Stimulated activated CD8-positive, alpha-beta memory T cell treated with anti-CD3 and anti-CD28 coated beads, Interleukin-7, amount 100 ng/mL, for 48 hours (primary cell): ENCODE measurements around the gene HIC1.

ENCODE experiments used
- DNase-seq, 2 donors: peaks; one replicate each; pipeline ENCODE4 v3.0.0-alpha.2; 2020; ENCODE audit warnings: low read depth in 1 of 2; ENCODE audit errors: extremely low read depth in 1 of 2

The HIC1 gene

DNA sequence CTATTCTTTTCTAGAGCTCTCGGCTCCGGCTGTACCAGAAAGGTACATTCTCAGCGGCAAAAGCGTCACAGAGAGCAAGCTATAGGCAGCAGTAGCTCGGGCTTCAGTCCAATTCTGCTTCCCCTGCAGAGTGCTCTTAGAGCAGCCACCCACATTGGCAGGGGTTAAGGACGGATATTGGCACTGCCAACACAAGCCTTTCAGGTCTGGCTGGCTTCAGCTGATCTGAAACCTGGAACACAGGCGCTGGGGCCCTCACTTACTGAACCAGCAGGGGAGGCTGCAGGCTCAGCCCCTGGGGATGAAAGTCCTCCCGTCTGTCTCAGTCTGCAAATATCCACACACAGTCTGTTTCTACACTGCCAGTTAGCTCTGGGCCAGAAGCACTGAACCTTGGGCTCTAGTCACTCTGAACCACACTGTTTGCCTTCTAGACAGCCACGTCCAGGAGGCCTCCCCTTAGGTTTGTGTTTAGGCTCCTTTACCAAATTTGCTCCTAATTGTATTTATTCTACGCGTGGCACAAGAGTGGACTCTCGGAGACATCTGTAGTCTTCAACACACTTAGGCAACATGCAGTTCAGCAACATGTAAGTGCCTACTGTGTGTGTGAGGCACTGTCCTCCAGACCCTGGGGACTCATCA, 40.1 kb downstream of the HIC1 start:
- DNase-seq, result no peak

DNA sequence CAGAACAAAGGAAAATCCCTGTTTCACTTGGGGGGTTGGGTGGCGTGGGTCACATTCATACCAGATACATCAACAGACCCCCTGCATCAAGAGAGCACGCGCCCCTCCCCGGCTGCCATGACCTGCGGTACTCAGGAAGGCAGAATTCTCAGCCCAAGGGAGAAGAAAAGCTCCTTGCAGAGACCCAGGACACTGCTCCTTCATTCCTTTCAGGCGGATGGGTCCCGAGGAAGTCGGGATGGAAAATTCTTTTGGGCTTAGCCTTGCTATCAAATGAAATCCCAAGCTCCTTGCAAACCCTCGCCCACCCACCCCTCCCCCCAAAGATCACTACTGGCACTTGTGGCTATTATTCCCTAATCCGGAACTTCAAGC, 40.6 kb downstream of the HIC1 start:
- DNase-seq, result no peak

DNA sequence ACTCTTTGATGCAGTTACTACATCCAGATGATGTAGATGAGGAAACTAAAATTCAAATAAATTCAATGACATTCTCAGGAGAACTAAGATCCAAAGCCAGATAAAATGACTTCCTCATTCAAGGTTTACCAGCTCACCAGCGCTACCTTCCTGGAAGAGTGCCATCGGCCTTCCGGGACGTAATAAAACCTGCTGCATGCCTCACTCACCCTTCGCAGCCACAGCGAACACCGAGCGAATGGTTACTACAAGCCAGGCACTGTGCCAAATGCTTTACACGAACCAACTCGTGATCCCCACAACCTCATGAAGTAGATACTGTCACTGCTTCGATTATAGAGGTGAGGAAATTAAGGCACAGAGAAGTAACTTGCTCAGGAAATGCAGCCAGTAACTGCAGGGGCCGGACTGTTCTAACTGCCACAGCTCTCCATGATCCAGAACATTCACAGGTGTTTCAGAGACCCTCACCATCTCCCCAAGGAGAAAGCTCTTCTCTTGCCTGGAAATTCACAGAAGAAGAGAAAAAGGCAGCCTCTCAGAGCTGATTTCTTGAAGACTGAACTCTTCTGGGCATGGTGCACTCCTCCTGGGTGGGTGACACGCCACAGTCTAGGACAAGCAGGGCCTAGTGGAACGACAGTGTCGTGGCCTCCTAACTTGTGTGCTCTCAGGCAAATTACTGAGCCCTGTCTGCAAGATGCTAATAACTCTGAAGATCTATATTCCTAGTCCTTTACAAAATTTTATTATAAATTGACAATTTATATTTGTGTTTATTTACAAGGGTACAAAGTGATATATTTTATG, 46.8 kb downstream of the HIC1 start:
- DNase-seq, result peak in 1 of 2 donors; percentile 29

DNA sequence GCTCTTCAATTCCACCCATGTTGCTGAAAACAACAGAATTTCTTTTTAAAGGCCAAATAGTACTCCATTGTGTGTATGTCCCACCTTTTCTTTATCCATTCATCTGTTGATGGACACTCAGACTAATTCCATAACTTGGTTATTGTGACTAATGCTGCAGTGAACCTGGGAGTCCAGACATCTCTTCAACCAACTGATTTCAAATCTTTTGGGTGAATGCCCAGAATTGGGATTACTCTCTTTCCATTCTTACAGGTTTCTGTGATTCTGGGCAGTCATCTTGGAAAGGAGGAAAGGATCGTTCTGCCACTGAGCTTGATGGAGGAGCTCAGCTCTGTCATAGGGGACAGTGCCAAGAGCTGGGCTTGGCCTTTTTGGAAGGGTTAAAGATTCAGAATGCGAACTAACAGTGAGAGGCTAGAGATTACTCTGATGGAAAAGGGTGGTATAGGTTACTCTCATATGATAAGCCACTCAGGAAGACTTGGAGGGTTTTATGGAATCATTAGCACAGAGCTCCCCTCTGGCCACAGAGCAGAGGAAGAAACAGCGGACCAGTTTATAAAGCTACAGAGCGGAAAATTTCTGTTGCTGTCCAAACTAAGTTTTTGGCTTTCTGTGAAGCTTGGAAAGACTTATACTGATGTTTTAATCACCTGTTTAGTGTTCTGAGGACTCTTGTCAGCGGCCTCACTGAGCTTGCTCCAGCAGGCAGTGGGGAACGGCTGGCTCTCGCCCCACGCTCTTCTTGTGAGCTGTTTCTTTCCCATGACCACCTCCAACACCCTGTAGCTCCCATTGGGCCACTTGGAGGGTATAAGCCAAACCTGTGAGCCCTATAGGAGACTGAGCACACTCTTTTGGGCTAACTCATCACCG, 48.3 kb downstream of the HIC1 start:
- DNase-seq, result no peak

GRCh38 chr17:2105663-2106062, 50.8 kb downstream of the HIC1 start:
- DNase-seq, result no peak

- no peak for DNase-seq
Measured at GRCh38 chr17:2106308-2106955, 51.5 kb downstream of the HIC1 start.

GRCh38 chr17:2107050-2107449, 52.1 kb downstream of the HIC1 start:
- no peak for DNase-seq

- DNase-seq, result no peak
Measured at GRCh38 chr17:2107506-2107905, 52.6 kb downstream of the HIC1 start.

GRCh38 chr17:2108170-2108569, 53.3 kb downstream of the HIC1 start:
- DNase-seq, result no peak

DNA sequence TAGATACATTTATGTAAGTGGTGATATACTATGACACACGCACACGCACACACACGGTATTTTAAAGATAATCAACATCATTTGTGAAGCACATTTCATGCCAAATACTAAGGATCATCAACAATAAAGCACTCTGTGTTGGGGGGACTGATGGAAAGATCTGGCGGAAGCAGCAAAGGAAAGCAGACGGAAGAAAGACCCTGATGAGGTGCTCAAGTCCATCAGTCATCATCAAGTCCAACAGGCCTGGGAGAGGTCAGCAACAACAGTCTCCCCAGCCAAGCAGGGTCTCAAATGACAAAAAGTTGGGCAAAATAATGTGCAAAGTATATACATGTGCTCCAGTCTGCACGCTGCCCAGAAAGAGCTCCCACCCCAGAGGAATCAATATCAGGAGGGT, 55.5 kb downstream of the HIC1 start:
- DNase-seq, result no peak

DNA sequence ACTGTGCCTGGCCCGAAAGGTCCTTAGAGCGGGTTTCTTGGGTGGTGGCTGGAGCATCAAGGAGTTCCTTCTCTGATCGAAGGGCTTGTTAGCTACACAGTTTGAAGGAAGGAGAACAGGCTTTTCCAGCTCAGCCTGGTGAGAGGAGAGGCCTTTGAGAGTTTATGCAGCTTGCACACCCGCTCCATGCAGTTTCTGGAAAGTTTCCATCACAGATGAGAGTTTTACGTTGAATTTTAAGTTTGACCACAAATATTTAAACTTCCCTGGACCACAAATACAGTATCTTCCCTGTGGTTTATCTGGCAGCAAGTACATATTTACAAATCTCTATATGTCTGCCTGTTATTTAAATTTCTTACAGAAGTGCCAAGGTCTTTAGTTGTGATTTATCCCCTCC, 56.8 kb downstream of the HIC1 start:
- DNase-seq, result no peak
